Activated naive CD8-positive, alpha-beta T cell treated with anti-CD3 and anti-CD28 coated beads, Interleukin-2, amount 10 ng/mL, durations not matched to agents 7 days and 5 days (primary cell): Measurements from ENCODE around the gene ARHGAP22. TPM values are rescaled to one million over a fixed set of nuclear protein-coding genes. Genes with fewer than 3 reads are reported as not detected.

Experiments
- ATAC-seq: fragments of 150-1000 bp; cut with Tn5 transposase; one replicate; pipeline ENCODE4 v1.10.0; 2021; ENCODE audit warnings: low read depth, moderate library complexity
- POLR2A ChIA-PET: fragments of 350-600 bp; sonication (Branson Sonifier 250); formaldehyde crosslinking; loops from one replicate; lab custom pipeline; 2021; ENCODE audit warnings: antibody characterized with exemption; lab: Charles Lee
- DNase-seq: peaks from one replicate; pipeline ENCODE4 v3.0.0; 2021
- H3K27ac Mint-ChIP-seq: one replicate; pipeline ENCODE4 v1.8.0; 2022; ENCODE audit warnings: mild to moderate bottlenecking, mixed read lengths
- H3K27me3 Mint-ChIP-seq: one replicate; pipeline ENCODE4 v1.8.0; 2022; ENCODE audit warnings: mild to moderate bottlenecking, moderate library complexity, mixed read lengths
- H3K36me3 Mint-ChIP-seq: one replicate; pipeline ENCODE4 v1.8.0; 2021; ENCODE audit warnings: mild to moderate bottlenecking, mixed read lengths
- H3K4me1 Mint-ChIP-seq: one replicate; pipeline ENCODE4 v1.8.0; 2021; ENCODE audit warnings: mixed read lengths
- H3K4me3 Mint-ChIP-seq: one replicate; pipeline ENCODE4 v1.8.0; 2022; ENCODE audit warnings: mild to moderate bottlenecking, moderate library complexity, mixed read lengths
- H3K9me3 Mint-ChIP-seq: one replicate; pipeline ENCODE4 v1.8.0; 2021; ENCODE audit warnings: mixed read lengths
- total RNA-seq, 2 experiments: library from RNA; stranded (reverse); gene quantifications; one replicate each; pipeline ENCODE4 v1.2.3, GENCODE V29; 2021

The ARHGAP22 gene
- total RNA-seq, 2 experiments from 2014 or later = 0.26 to 0.30 TPM

DNA sequence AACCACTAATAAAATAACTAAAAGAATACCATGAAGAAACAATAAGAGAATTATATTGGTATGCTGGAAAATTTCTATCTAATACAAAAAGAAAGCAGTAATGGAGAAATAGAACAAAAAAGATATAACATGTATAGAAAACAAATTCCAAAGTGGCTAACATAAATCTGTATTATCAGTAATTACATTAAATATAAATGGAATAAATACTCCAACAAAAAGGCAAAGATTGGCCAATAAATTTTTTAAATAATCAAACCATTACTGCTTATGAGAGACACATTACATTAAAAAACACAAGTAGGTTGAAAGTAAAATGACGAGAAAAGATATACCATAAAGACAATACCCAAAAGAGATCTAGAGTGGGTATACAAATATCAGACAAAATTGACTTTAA lies 90.0 kb downstream of the ARHGAP22 start:
- Mint-ChIP-seq H3K4me1 (peaks cover 22% of the 10 kb centered on the region), H3K9me3 (peaks cover 4% of the 10 kb centered on the region), H3K27ac (no peak overlapping the region), H3K4me3 (no peak overlapping the region), H3K27me3 (peaks cover 21% of the 10 kb centered on the region), H3K36me3 (no peaks in the 10 kb centered on the region)
- DNase-seq = no peak
- ATAC-seq = no peak
- POLR2A ChIA-PET = no interaction called here

DNA sequence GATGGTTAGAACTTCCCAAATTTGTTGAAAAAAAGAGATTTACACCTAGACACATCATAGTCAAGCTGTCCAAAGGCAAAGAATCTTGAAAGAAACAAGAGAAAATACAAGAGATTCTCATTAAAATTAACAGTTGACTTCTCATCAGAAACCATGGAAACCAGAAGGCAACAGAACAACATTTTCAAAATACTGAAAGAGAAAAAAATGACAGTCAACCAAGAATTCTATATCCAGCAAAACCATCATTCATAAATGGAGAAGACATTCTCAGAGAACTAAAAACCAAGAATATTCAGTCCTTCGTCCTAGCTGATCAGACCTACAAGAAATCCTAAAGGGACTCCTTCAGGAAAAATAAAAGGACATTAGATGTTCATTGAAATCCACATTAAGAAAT lies 90.6 kb downstream of the ARHGAP22 start:
- DNase-seq = no peak
- Mint-ChIP-seq H3K27me3 (peaks cover 20% of the 10 kb centered on the region), H3K36me3 (no peaks in the 10 kb centered on the region), H3K9me3 (peaks cover 4% of the 10 kb centered on the region), H3K4me1 (peaks cover 16% of the 10 kb centered on the region), H3K4me3 (no peak overlapping the region), H3K27ac (no peak overlapping the region)
- POLR2A ChIA-PET = no interaction called here
- ATAC-seq = no peak

DNA sequence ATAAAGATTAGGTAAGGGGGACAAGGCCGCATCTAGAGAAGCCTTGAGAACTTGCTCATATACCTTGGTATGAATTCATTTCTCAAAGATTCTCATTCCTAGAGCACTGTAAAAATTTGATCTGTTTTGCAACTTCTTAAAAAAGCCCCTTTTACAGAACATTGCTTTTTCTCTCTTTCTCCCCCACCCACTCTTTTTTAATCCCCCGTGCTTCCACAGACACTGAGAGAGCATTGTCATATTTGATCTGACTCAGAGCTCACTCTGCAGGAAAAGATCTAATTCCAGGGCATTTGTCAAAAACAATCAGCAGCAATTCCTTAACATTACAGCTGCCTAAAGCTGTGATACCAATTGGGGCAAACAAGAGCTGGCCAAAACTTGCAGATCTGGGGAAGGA lies 92.0 kb downstream of the ARHGAP22 start:
- H3K4me3 Mint-ChIP-seq = no peak overlapping the region
- H3K36me3 Mint-ChIP-seq = no peaks in the 10 kb centered on the region
- peaks cover 2% of the 10 kb centered on the region for H3K4me1 Mint-ChIP-seq
- H3K27me3 Mint-ChIP-seq = peaks cover 17% of the 10 kb centered on the region
- H3K9me3 Mint-ChIP-seq = peaks cover 4% of the 10 kb centered on the region
- DNase-seq (no peak), ATAC-seq (no peak)
- no peak overlapping the region for H3K27ac Mint-ChIP-seq
- POLR2A ChIA-PET = no interaction called here

DNA sequence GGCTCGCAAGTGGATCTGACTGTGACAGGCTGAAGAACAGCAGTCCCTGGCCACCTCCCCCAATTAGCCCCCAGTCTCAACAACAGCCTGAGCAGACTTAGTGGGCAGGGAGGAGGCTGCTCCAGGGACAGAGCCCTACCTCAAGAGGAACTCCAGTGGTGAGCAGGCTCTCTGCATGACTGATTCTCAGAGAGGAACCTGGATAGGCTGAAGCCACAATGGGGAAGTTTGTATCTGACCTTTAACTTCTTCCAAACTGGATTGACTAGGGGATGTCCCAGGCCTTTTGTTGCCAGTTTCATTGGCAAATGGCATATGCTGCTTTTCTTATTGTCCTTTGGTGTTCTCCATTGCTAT lies 93.0 kb downstream of the ARHGAP22 start:
- POLR2A ChIA-PET = no interaction called here
- ATAC-seq (no peak), DNase-seq (no peak)
- H3K27me3 Mint-ChIP-seq = peaks cover 14% of the 10 kb centered on the region
- H3K4me1 Mint-ChIP-seq = no peaks in the 10 kb centered on the region
- H3K9me3 Mint-ChIP-seq = peaks cover 4% of the 10 kb centered on the region
- H3K27ac Mint-ChIP-seq = no peak overlapping the region
- no peak overlapping the region for H3K4me3 Mint-ChIP-seq
- no peaks in the 10 kb centered on the region for H3K36me3 Mint-ChIP-seq

DNA sequence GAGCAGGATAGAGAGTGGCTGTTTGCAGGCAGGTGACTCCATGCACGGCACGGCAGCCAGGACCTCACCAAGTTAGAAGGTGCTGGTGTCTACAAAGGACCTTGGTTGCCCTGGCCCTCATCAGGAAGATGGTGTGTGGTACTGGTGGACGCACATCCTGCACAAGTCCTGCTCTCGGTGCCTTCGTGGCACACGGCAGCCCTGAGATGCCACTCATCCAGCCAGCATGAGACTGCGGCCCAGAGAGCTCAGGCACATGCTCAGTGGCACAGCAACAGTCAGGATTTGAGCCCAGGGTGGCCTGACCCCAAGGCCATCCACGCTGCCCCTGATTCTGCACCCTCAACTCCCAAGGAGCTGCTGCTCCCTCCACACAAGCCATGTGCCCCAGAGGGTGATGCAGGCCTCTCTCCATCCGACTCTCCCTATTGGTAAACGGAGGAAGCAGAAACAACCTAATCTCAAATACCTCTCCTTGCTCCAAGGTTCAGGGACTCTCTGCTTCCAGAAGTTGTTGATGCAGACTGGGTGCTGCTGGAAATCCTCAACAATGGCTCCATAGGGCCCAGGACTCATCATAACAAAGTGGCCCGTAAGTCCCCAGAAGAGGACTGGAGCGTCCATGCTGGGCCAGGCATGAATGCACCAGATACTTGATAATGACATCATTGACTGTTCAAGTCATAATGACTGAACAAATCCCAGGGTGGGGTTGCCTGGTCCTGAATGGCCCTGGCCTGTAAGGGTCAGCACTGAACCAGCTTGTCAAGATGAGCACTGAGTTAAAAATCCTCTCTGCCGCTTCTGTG lies 93.6 kb downstream of the ARHGAP22 start:
- POLR2A ChIA-PET = interaction anchor here (0.6 kb wide), 1 partner anchor 968 kb away, joined by 3 read pairs; no protein-coding TSS in a partner anchor
- Mint-ChIP-seq H3K36me3 (no peaks in the 10 kb centered on the region), H3K4me1 (no peaks in the 10 kb centered on the region), H3K27me3 (peaks cover 14% of the 10 kb centered on the region), H3K9me3 (peaks cover 4% of the 10 kb centered on the region), H3K4me3 (no peak overlapping the region), H3K27ac (no peak overlapping the region)
- ATAC-seq = no peak
- no peak for DNase-seq

DNA sequence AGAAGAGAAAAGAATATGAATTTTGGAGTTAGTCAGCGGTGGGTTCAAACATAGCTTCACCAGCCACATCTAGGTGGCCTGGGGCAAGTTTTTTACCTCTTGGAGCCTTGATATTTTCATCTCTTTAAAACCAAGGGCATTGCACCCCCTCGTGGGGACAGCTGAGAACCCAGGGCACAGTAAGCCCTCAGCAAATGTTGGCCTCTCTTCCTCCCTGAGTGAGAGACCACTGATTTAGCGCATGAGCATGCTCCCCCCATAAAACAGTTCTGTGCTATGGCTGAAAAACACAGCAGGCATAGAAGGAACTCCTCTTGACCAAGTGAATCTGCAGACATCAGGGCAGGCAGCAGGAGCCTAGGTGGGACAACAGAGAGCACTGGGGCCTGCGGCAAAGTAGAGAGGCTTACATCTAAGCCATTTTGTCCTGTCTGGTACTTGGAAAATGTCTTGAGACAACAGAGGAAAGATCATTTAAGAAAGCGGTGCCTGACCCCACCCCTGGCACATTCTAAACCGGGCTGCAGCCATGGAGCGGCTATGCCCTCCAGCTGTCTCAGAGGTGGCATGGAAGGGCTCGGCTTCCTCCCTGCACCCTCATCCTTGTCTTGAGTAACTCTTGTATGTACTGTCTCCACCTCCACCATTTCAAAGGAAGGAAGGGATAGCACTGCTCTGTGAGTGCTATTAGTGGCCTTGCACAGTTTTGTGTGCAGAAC lies 94.7 kb downstream of the ARHGAP22 start:
- H3K4me3 Mint-ChIP-seq = no peak overlapping the region
- peaks cover 1% of the 10 kb centered on the region for H3K4me1 Mint-ChIP-seq
- H3K9me3 Mint-ChIP-seq = peaks cover 2% of the 10 kb centered on the region
- H3K27ac Mint-ChIP-seq = no peak overlapping the region
- no peak for ATAC-seq
- peaks cover 12% of the 10 kb centered on the region for H3K27me3 Mint-ChIP-seq
- H3K36me3 Mint-ChIP-seq = no peaks in the 10 kb centered on the region
- POLR2A ChIA-PET = no interaction called here
- no peak for DNase-seq

DNA sequence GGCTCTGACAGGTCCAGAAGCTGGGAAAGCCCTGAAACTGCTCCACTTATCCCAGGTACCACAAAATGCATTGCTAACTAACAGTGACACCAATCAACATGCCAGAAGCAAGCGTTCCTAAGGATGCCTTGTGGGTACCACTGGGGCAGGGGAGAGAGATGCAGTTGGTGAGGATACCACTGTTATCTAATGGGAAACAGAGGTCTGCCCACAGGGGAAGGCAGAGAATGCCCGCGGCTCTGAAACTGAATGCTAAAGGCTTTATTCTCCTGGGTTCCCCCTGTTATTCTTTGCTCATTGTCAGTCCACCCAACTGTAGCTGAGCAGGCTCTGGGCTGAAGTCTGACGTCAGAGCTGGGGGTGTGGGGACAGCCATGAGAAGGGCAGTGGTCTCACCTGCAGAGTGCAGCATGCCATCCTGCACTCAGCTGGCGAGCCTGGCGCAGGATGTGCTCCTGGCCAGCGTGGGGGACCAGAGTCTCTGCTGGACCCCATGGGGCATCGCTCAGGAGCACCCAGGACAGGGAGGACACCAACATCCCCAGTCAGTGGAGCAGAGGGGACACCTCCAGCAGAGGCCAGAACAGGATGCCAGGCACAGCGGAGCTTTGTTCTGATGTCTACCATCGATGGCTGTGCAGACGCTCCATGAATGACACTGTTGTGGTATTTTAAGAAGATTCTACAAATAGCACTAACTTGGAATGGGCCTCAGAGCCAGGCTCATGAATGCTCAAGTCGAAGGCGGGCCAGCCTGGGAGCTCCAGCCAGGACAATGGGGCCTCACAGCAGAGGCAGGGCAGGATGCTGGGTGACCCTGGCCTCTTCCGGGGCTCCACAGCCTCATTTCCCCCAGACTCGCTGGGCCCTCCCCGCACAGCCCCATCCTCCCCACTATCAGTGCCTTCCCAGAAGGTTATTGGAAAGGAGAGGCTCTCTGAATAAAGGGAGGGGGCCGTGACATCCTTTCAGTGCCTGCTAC lies 95.8 kb downstream of the ARHGAP22 start:
- no peak overlapping the region for H3K4me3 Mint-ChIP-seq
- no peak for DNase-seq
- peaks cover 2% of the 10 kb centered on the region for H3K9me3 Mint-ChIP-seq
- peaks cover 1% of the 10 kb centered on the region for H3K4me1 Mint-ChIP-seq
- POLR2A ChIA-PET = no interaction called here
- no peak overlapping the region for H3K27ac Mint-ChIP-seq
- no peak for ATAC-seq
- peaks cover 12% of the 10 kb centered on the region for H3K27me3 Mint-ChIP-seq
- no peaks in the 10 kb centered on the region for H3K36me3 Mint-ChIP-seq

DNA sequence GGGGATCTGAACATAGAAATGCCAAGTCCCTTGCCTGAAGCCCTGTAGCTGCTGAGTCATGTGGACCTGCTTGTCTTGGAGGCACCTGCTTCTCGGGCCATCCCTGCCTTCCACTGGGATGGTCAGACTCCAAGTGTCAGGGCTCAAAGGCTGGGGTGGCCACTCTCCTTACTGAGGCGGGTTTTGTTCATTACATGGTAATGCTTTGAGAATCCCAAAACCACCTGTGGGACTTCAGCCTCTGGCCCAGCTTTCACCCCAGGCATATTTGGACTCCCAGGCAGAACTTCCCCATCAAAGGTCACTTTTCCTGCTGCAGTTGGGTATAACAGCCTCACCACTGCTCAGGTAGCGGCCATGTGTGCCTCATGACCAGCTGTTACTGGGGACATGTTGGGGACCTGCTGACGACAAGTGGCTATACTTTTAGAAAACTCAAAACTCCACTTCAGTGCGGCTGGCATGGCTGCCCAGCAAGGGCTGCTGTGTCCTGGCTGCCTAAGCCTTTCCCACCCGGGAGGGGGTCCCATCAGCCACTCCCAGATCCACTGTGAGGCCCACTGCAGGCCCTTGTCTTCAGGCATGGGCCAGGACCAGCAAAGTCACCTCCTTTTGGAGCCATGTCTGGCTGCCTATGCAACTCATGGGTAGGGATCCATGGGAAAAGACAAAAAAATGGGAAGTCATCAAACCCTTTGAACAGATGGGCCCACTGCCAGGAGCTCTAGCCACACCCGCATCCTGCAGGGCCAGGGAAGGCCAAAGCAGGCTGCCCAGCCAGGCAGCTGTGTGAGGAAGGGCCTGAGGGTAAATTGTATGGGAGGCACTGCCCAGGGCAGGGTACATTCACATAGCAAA lies 96.7 kb downstream of the ARHGAP22 start:
- Mint-ChIP-seq H3K36me3 (no peaks in the 10 kb centered on the region), H3K4me1 (peaks cover 1% of the 10 kb centered on the region), H3K9me3 (no peaks in the 10 kb centered on the region), H3K27ac (no peak overlapping the region), H3K4me3 (no peak overlapping the region), H3K27me3 (peaks cover 9% of the 10 kb centered on the region)
- POLR2A ChIA-PET = no interaction called here
- DNase-seq (no peak), ATAC-seq (no peak)

DNA sequence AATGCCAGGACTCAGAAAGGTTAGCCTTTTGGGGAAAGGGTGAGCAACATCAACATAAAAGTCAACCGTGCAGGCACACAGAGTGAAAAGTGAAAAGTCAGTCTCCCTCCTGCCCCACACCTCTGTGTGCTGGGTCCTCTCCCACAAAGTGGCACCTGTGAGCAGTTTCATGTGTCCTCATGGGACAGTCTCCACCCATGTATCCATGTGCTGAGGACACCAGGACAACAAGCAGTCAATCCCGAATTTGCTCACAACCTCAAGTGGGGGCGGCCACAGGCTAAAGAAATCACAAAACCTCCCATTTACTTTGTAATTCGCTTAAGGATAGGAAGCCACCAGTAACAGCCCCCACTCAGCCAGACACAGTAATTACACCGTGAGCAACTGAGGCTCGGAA lies 97.4 kb downstream of the ARHGAP22 start:
- no peak overlapping the region for H3K27ac Mint-ChIP-seq
- no peak overlapping the region for H3K4me3 Mint-ChIP-seq
- ATAC-seq (no peak), DNase-seq (no peak)
- peaks cover 1% of the 10 kb centered on the region for H3K4me1 Mint-ChIP-seq
- peaks cover 4% of the 10 kb centered on the region for H3K27me3 Mint-ChIP-seq
- H3K9me3 Mint-ChIP-seq = no peaks in the 10 kb centered on the region
- no peaks in the 10 kb centered on the region for H3K36me3 Mint-ChIP-seq
- POLR2A ChIA-PET = no interaction called here

DNA sequence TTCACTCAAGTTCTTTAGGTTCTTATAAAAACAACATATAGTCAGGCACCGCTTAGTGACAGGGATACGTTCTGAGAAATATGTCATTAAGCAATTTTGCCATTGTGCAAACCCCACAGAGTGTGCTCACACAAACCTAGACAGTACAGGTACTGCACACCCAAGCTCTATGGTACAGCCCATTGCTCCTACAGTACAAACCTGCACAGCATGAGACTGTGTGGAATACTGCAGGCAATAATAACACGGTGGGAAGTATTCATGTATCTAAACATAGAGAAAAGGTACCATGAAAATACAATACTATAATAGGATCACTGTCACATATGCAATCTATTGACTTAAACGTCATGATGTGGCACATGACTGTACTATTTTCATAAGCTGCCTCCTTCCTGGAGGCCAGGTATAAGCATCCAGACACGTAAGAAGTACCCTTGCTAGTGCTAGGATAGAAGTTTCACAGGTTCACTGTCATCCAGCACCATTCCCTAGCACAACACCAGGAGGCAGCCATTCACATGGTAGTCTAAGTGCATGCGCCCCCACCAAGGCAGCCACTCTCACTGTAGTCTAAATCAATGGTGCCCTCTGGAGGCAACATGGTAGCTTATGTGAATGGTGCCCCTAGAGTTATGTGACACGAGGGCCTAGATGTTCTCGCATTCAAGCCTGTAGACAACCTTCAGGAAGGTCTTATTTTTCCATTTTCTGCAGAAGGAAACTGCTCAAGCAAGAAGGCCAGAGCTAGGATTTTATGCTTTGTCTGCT lies 98.5 kb downstream of the ARHGAP22 start:
- peaks cover 1% of the 10 kb centered on the region for H3K4me1 Mint-ChIP-seq
- DNase-seq (no peak), ATAC-seq (peak; percentile 61)
- POLR2A ChIA-PET = no interaction called here
- no peak overlapping the region for H3K27ac Mint-ChIP-seq
- peaks cover 2% of the 10 kb centered on the region for H3K27me3 Mint-ChIP-seq
- H3K4me3 Mint-ChIP-seq = no peak overlapping the region
- no peaks in the 10 kb centered on the region for H3K9me3 Mint-ChIP-seq
- H3K36me3 Mint-ChIP-seq = no peaks in the 10 kb centered on the region

DNA sequence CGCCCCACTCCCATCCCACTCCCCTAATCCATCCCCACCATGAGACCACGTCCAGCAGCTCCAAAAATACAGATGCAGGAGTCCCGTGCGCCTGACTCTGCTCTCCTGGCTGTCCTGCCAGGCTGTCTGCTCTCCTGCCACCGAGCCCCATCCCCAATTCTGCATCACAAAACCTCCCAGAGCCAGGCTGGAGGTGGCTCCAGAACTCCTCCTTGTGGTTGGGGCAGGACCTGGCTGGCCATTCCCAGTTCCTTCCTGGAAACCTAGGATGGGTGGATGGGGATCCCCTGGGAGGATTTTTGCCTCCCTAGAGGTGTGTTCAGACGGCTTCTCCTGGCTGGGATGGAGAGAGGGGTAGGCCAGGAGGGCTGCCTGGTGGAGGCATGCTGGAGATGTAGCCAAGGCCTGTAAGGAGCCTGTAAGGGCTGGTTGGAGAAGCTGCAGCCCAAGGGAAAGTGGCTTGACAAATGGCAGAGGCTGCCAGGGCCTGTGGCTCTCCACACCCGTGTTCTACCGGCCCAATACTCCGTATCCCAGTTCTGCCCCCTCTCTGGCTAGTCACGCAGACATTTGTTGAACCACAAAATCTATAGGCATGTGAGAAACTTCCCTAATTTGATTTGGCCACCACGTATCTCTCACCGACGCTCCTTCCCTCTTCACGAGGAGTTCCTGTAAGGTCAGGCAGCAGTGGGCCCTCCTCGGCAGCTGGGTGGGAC lies 99.3 kb downstream of the ARHGAP22 start:
- Mint-ChIP-seq H3K36me3 (no peaks in the 10 kb centered on the region), H3K4me1 (peaks cover 1% of the 10 kb centered on the region), H3K9me3 (no peaks in the 10 kb centered on the region), H3K27me3 (peaks cover 2% of the 10 kb centered on the region), H3K27ac (no peak overlapping the region), H3K4me3 (no peak overlapping the region)
- POLR2A ChIA-PET = no interaction called here
- ATAC-seq = no peak
- no peak for DNase-seq
